HG02884 (cell line): Measurements from ENCODE around the gene TTBK2.
"Not testable (repeated sequence)": the region's sequence is repeated elsewhere in the genome, so short reads cannot be mapped to it uniquely, and the experiment has no call there.

ENCODE experiments used
- ATAC-seq: cut with Tn5 transposase; IDR thresholded peaks from one replicate; pipeline ENCODE4 v1.9.1; 2021; ENCODE audit warnings: mild to moderate bottlenecking, moderate library complexity; ENCODE audit not compliant: unreplicated experiment

Gene TTBK2

GRCh38 chr15:42911058-42911592 lies 9.5 kb downstream of the TTBK2 start:
- no peak for ATAC-seq

- no peak for ATAC-seq
Observed at GRCh38 chr15:42908538-42908937, 12.0 kb downstream of the TTBK2 start.

- ATAC-seq, result no peak
Observed at GRCh38 chr15:42903388-42904324, 16.9 kb downstream of the TTBK2 start.

DNA sequence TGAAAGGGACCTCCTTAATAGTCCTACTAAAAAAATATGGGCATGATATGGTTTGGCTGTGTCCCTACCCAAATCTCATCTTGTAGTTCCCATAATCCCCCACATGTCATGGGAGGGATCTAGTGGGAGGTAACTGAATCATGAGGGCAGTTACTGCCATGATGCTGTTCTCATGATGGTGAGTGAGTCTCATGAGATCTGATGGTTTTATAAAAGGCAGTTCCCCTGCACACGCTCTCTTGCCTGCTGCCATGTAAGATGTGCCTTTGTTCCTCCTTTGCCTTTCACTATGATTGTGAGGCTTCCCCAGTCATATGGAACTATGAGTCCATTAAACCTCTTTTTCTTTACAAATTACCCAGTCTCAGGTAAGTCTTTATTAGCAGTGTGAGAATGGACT lies 26.7 kb downstream of the TTBK2 start:
- not testable (repeated sequence) for ATAC-seq

DNA sequence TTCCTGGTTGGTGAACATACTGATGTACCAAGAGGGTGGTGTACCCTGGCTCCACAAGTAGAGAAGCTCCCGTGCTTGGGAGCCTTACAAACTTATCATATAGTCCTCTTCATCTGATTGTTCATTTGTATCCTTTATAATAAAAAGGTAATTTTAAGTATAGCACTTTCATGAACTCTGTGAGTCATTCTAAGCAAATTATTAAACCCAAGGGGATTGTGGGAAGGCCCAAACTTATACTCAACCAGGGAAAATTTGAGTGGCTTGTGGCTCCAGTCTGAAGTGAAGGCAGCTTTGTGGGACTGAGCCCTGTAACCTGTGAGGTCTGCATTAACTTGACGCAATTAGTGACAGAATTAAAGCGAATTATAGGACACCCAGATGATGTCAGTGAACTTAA lies 29.0 kb downstream of the TTBK2 start:
- ATAC-seq, result no peak

DNA sequence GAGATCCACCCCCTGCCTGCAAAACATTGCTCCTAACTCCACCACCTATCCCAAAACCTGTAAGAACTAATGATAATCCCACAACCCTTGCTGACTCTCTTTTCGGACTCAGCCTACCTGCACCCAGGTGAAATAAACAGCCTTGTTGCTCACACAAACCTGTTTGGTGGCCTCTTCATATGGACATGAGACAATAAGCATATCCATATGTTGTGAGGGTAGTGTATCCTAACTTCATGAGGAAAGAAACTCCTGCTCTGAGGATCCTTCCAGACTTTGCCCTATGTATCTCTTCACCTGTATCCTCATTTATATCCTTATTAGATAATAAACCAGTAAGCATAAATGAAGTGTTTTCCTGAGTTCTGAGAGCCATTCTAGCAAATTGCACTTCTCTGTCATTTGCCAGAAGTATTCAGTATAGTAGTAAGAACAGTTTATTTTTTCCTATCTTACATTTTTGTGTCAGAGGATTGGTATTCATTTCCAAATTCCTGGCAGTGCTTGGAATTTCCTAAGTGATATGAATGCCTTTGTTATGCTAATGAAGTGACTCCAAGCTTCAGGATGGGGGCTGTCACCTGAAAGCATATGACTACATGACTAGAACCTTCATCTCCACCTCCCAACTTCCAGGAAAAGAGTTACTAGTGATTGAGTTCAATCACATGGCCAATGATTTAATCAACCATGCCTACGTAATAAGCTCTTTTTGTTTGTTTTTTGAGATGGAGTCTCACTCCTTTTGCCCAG lies 30.2 kb downstream of the TTBK2 start:
- no peak for ATAC-seq

GRCh38 chr15:42887384-42887783 lies 33.2 kb downstream of the TTBK2 start:
- ATAC-seq, result not testable (repeated sequence)

DNA sequence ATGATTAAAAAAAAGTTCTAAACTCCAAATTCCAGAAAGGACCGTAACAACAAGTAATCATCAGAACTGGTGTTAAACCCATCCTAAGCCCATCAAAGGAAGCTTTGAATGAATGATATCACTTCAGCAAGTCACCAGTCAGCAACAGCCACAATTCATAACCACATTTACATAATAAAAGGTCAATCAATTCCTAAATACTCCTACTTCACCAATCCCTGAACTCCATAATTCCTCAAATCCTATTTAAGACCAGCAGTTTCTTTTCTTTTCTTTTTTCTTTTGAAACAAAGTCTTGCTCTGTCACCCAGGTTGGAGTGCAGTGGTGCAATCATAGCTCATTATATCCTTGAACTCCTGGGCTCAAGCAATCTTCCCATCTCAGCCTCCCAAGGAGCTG lies 40.5 kb downstream of the TTBK2 start:
- ATAC-seq, result no peak

DNA sequence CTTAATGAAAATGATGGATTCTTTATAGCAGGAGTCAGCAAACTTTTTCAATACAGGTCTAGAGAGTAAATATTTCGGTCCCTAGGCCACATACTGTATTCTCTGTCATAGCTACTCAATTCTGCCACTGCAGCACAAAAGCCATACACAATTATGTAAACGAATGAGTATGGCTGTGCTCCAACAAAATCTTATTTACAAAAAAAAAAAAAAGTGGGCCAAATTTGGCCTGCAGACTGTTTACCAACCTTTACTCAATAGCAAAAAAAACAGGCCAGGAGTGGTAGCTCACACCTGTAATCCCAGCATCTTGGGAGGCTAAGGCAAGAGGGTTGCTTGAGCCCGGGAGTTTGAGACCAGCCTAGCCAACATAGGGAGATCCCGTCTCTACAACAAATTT lies 41.1 kb downstream of the TTBK2 start:
- ATAC-seq, result no peak

- no peak for ATAC-seq
Observed at GRCh38 chr15:42876224-42876623, 44.4 kb downstream of the TTBK2 start.

DNA sequence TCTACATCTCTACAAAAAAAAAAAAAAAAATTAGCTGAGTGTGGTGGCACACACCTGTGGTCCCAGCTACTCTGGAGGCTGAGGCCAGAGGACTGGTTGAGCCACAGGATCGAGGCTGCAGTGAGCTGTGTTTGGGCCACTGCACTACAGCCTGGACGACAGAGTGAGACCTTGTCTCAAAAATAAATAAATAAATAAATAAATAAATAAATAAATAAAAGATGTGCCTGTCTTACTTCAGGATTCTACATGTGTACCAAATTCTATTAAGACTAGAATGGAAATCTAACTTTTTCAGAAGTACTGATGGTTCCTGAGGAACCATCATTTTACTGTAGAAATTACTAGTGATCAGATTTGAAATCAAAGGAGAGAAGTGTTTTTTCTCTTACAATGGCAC lies 51.9 kb downstream of the TTBK2 start:
- no peak for ATAC-seq

GRCh38 chr15:42863572-42864239 lies 56.9 kb downstream of the TTBK2 start:
- no peak for ATAC-seq

DNA sequence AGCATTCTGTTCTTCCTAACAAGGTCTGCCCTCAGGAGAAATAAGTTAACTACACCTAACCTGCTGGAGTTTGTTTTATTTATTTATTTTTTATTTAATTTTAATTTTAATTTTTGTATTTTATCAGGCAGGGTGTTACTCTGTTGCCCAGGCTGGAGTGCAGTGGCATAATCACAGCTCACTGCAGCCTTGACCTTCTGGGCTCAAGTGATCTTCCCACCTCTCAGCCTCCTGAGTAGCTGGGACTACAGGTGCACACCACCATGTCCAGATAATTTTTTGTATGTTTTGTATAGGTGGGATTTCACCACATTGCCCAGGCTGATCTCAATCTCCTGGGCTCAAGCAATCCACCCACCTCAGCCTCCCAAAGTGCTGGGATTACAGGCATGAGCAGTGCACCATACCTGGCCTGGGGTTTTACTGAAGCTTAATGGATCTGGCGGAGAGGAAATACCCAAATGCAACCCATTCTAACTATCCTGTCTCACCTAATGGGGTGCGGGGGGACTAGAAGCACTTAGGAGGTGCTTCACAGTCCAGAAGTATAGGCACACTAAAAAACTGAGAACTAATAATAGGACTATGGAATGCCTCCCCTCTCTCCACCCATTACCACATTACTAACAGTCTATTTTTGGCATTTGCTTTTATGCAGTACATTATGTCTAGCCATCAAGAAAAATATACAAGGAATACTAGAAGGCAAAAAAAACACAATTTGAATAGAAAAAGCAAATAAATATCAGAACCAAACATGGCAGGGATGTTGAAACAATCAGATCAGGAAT lies 61.4 kb downstream of the TTBK2 start:
- ATAC-seq, result no peak

DNA sequence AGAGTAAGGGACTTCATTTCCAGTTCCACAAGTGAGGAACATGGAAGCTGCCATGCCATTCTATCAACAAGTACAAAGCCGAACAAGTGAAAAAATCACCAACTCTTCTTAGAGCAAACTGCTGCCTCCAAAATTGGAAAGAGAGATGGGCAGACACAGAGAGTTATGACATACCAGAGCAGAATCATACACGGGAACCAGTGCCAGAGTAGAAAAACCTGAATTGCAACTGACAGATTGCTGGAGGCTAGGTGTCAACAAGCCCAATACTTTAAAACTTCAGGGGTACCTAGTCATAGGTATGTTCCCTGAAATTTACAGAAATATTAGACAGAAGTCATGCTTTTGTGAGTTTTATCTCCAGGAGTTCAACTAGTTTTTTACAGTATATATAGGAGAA lies 62.0 kb downstream of the TTBK2 start:
- no peak for ATAC-seq

- no peak for ATAC-seq
Observed at GRCh38 chr15:42854576-42854975, 66.0 kb downstream of the TTBK2 start.

DNA sequence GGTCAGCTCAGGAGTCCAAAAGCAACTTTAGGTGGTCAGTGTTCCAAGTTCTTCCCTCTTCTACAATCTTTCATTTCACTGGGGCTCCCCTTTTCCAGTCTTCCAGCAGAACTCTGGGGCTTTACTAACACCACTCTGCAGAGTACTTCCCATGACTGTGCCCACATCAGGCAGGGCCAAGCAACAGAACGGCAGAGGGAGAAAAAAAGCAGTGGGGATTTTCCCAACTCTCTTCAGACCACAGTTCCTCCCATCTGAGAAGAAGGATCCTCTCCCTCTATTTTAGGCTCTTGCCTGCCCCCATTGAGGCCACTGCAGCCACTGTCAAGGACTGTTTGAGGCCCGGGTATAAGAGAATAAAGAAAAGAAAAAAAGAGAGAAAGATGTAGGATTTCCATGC lies 70.7 kb downstream of the TTBK2 start:
- ATAC-seq, result no peak

DNA sequence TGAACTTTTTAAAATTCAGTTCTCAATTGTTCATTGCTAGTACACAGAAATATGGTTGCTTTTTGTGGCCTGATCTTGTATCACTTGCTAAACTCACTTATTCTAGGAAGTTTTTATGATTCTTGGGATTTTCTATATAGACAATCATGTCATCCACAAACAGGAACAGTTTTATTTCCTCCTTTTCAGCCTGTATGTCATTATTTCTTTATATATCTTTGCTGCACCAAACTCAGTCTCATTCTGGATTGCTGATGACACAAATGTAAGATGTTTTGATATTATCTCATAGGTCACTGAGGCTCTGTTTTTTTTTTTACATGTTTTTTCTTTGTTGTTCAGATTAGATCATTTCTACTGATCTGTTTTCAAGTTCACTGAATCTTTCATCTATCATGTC lies 71.7 kb downstream of the TTBK2 start:
- ATAC-seq, result no peak

DNA sequence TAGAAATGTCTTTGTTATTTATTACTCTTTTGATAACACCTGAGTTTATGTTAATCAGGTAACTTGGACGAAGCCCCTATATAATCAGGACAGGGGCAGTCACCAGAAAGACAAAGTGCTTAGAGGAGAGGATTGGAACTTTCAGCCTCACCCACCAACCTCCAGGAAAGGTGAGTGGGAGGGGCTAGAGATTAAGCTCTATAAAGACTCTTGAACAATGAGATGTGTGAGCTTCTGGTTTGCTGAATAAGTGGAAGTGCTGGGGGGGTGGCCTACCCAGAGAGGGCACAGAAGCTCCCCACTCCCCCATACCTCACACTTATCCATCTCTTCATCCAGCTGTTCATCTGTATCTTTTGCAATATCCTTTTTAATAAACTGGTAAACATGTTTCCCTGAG lies 73.9 kb downstream of the TTBK2 start:
- no peak for ATAC-seq

DNA sequence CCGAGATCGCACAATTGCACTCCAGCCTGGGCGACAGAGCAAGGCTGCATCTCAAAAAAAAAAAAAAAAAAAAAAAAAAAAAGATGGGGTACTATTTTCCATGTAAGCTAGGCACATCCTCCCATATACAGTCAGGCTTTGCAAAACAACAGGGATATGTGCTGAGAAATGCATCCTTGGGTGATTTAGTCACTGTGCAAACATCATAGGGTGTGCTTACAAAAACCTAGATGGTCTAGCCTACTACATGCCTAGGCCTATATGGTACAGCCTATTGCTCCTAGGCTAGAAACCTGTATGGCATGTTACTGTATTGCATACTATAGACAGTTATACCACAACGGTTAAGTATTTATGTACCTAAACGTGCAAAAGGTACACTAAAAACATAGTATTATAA lies 75.0 kb downstream of the TTBK2 start:
- ATAC-seq, result no peak

DNA sequence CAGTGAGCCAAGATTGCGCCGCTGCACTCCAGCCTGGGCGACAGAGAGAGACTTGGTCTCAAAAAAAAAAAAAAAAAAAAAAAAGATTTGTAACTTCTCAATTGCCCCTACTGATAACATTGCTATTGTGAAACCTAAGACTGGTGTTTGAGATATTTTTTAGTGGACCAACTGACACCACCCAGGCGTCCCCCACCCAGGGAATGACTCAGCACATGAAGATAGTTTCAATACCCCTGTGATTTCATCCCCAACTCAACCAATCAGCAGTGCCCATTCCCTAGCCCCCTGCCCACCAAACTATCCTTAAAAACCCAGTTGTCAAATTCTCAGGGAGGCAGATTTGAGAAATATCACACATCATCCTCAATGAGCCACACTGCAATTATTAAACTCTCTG lies 76.9 kb downstream of the TTBK2 start:
- ATAC-seq, result no peak

GRCh38 chr15:42836251-42836650 lies 84.3 kb downstream of the TTBK2 start:
- ATAC-seq, result no peak
